Activated CD8-positive, alpha-beta T cell treated with anti-CD3 and anti-CD28 coated beads for 36 hours (primary cell): ENCODE measurements around the gene NDST4. TPM values are rescaled to one million over a fixed set of nuclear protein-coding genes. Genes with fewer than 3 reads are reported as not detected.

Experiments
- ATAC-seq: fragments of 200-7000 bp; cut with Tn5 transposase; one replicate; pipeline ENCODE4 v1.10.0; 2021; ENCODE audit warnings: mild to moderate bottlenecking, moderate library complexity
- CTCF ChIA-PET: fragments of 350-600 bp; sonication (Branson Sonifier 250); formaldehyde crosslinking; loops from one replicate; lab custom pipeline; 2021; ENCODE audit warnings: antibody characterized with exemption; lab: Charles Lee
- POLR2A ChIA-PET: fragments of 350-600 bp; sonication (Branson Sonifier 250); formaldehyde crosslinking; loops from one replicate; lab custom pipeline; 2021; ENCODE audit warnings: antibody characterized with exemption; lab: Charles Lee
- DNase-seq: peaks from one replicate; pipeline ENCODE4 v3.0.0-alpha.2; 2020
- H3K27ac Mint-ChIP-seq: one replicate; pipeline ENCODE4 v1.8.0; 2021; ENCODE audit warnings: mild to moderate bottlenecking, mixed read lengths
- H3K27me3 Mint-ChIP-seq: one replicate; pipeline ENCODE4 v1.8.0; 2021; ENCODE audit warnings: mixed read lengths
- H3K36me3 Mint-ChIP-seq: one replicate; pipeline ENCODE4 v1.8.0; 2021; ENCODE audit warnings: low read depth, mixed read lengths
- H3K4me1 Mint-ChIP-seq: one replicate; pipeline ENCODE4 v1.8.0; 2021; ENCODE audit warnings: low read depth, mixed read lengths
- H3K4me3 Mint-ChIP-seq: one replicate; pipeline ENCODE4 v1.8.0; 2021; ENCODE audit warnings: mild to moderate bottlenecking, moderate library complexity, mixed read lengths
- H3K9me3 Mint-ChIP-seq: one replicate; pipeline ENCODE4 v1.8.0; 2021; ENCODE audit warnings: mixed read lengths
- intact Hi-C: fragments of 100-400 bp; cut with micrococcal nuclease; formaldehyde crosslinking; loops from one replicate; pipeline ENCODE4 v1.10.0; 2022
- total RNA-seq, 2 experiments: library from RNA; stranded (reverse); gene quantifications; one replicate each; pipeline ENCODE4 v1.2.3, GENCODE V29; 2021
- TF ChIP-seq, protein P1 (sequence below): fragments of 200-600 bp; IDR thresholded peaks from one replicate; pipeline ENCODE4 v1.8.0; 2022; ENCODE audit warnings: antibody characterized with exemption, mild to moderate bottlenecking

NDST4 gene
- total RNA-seq, 2 experiments from 2014 or later, result not detected

GRCh38 chr4:114964026-114964425, 149.4 kb downstream of the NDST4 start:
- Mint-ChIP-seq H3K9me3 (peaks cover 4% of the 10 kb centered on the region), H3K27ac (no peak overlapping the region), H3K4me3 (no peak overlapping the region), H3K4me1 (no peaks in the 10 kb centered on the region), H3K27me3 (no peaks in the 10 kb centered on the region), H3K36me3 (no peaks in the 10 kb centered on the region)
- TF ChIP-seq, protein P1, sequence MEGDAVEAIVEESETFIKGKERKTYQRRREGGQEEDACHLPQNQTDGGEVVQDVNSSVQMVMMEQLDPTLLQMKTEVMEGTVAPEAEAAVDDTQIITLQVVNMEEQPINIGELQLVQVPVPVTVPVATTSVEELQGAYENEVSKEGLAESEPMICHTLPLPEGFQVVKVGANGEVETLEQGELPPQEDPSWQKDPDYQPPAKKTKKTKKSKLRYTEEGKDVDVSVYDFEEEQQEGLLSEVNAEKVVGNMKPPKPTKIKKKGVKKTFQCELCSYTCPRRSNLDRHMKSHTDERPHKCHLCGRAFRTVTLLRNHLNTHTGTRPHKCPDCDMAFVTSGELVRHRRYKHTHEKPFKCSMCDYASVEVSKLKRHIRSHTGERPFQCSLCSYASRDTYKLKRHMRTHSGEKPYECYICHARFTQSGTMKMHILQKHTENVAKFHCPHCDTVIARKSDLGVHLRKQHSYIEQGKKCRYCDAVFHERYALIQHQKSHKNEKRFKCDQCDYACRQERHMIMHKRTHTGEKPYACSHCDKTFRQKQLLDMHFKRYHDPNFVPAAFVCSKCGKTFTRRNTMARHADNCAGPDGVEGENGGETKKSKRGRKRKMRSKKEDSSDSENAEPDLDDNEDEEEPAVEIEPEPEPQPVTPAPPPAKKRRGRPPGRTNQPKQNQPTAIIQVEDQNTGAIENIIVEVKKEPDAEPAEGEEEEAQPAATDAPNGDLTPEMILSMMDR, result no peak
- no peak for ATAC-seq
- no peak for DNase-seq
- ChIA-PET POLR2A (no interaction called here), CTCF (no interaction called here)
- intact Hi-C loops, result no loop called here

- intact Hi-C loops, result no loop called here
- ATAC-seq, result no peak
- Mint-ChIP-seq H3K36me3 (no peaks in the 10 kb centered on the region), H3K27me3 (no peaks in the 10 kb centered on the region), H3K27ac (no peak overlapping the region), H3K4me1 (no peaks in the 10 kb centered on the region), H3K4me3 (no peak overlapping the region), H3K9me3 (peaks cover 7% of the 10 kb centered on the region)
- ChIA-PET POLR2A (no interaction called here), CTCF (no interaction called here)
- DNase-seq, result no peak
- TF ChIP-seq, protein P1, result no peak
Observed at GRCh38 chr4:114945616-114946015, 167.8 kb downstream of the NDST4 start.

GRCh38 chr4:114941503-114941902, 171.9 kb downstream of the NDST4 start:
- ATAC-seq (no peak), DNase-seq (no peak)
- Mint-ChIP-seq H3K27ac (no peak overlapping the region), H3K4me1 (no peaks in the 10 kb centered on the region), H3K9me3 (peaks cover 7% of the 10 kb centered on the region), H3K27me3 (no peaks in the 10 kb centered on the region), H3K36me3 (no peaks in the 10 kb centered on the region), H3K4me3 (no peak overlapping the region)
- CTCF ChIA-PET, result no interaction called here
- POLR2A ChIA-PET, result no interaction called here
- TF ChIP-seq, protein P1, result no peak
- intact Hi-C loops, result no loop called here

DNA sequence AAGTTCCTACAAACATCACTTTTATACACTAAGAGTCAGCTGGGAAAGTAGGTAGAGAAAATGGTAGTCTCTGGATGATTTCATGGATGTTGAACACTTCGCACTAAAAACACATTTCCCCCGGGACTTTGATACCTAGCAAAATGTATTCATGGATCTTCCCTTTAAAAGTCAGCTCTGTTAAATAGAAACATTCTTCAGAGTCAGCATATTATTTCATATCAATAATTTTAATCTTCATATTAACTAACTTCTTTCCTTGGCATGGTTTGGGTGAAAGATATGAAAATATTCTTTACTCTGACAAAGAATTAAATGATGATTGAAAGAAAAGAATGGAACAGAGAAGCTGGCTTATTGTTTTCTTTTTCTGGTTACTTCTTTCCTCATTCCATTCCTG, 185.5 kb downstream of the NDST4 start:
- Mint-ChIP-seq H3K9me3 (peaks cover 2% of the 10 kb centered on the region), H3K27me3 (no peaks in the 10 kb centered on the region), H3K36me3 (no peaks in the 10 kb centered on the region), H3K27ac (no peak overlapping the region), H3K4me3 (no peak overlapping the region), H3K4me1 (no peaks in the 10 kb centered on the region)
- no peak for ATAC-seq
- no peak for DNase-seq
- POLR2A ChIA-PET, result no interaction called here
- intact Hi-C loops, result no loop called here
- TF ChIP-seq, protein P1, result no peak
- CTCF ChIA-PET, result interaction anchor here (0.9 kb wide), 1 partner anchor 509 kb away, joined by 3 read pairs; no protein-coding TSS in a partner anchor

DNA sequence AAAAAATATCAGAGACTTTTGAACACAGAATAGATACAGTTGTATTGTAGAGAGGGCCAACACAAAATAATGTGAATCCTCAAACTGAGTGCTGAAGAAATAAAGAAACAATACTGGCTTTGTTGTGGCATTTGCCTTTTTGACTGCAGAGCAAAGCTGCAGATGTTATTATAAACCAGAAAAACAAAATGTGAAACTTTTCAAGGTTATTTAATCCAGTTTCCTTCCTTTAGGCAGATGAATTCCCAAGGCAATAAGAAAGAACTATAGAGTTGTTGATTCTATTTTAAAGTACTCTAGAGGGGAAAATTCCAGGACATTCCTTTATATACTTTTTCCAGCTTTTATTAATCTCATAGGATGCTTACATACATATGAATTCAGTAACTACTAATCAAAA, 186.8 kb downstream of the NDST4 start:
- POLR2A ChIA-PET, result no interaction called here
- ATAC-seq (no peak), DNase-seq (no peak)
- H3K36me3 Mint-ChIP-seq, result no peaks in the 10 kb centered on the region
- H3K4me1 Mint-ChIP-seq, result no peaks in the 10 kb centered on the region
- H3K27me3 Mint-ChIP-seq, result no peaks in the 10 kb centered on the region
- peaks cover 2% of the 10 kb centered on the region for H3K9me3 Mint-ChIP-seq
- CTCF ChIA-PET, result no interaction called here
- intact Hi-C loops, result no loop called here
- no peak overlapping the region for H3K27ac Mint-ChIP-seq
- H3K4me3 Mint-ChIP-seq, result no peak overlapping the region
- TF ChIP-seq, protein P1, result no peak
